Measurements from ENCODE around the gene PTK6.

The PTK6 gene

DNA sequence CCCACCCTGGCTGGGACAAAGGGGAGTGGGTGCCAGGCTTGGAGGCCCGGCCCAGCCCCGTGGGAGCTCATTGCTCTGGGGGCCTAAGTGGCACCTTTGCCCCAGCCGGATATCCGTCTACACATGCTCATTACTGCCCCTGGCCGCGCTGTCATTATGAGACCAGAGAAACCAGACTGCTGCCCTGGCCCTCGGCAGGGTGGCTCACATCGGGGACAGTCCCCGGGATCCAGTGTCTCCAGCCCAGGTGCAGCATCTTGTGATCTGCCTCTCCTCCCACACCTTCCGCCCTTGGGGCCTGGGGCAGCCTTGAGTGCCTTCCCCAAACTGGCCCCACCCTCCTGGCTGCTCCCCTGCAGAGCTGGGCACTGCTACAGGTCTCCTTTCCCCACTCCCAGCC lies 5.5 kb upstream of the PTK6 start:
- DNase-seq = no peak

DNA sequence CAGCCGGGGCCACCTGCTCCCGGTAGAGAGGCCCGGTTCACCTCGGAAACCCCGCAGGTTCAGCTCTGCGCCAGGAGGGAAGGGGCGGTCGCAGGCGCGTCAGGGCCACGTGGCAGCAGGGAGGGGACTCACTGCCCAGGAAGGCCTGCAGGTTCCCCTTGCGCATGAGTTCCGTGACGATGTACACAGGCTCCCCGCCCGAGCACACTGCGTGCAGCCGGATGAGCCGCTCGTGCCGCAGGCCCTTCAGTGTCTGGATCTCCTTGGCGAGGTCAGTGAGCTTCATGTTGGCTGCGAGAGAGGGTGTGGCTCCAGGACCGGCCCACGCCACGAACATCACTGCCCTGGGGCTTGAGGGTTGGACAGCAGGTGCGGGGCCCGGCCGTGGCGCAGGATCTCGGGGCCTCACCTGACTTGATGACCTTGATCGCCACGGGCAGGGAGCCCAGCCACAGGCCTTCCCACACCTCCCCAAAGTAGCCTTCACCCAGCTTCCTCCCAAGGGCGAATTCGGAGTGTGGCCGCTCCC lies 4.9 kb upstream of the PTK6 start:
- DNase-seq = no peak

DNA sequence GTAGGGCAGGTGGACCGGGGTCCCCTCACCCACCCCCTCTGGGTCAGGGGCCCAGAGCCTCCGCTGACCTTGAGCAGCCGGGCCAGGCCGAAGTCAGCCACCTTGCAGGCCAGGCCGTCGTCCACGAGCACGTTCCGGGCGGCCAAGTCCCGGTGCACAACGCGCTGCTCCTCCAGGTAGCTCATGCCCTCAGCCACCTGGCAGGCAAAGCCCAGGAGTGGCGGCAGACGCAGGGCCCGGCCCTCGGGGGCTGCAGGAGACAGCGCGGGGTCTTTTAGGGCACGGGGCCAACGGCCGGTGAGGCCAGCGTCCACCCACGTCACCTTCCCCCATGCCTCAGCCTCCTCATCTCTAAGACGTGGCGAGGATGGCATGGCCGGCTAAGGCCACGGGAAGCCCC lies 4.2 kb upstream of the PTK6 start:
- no peak for DNase-seq

DNA sequence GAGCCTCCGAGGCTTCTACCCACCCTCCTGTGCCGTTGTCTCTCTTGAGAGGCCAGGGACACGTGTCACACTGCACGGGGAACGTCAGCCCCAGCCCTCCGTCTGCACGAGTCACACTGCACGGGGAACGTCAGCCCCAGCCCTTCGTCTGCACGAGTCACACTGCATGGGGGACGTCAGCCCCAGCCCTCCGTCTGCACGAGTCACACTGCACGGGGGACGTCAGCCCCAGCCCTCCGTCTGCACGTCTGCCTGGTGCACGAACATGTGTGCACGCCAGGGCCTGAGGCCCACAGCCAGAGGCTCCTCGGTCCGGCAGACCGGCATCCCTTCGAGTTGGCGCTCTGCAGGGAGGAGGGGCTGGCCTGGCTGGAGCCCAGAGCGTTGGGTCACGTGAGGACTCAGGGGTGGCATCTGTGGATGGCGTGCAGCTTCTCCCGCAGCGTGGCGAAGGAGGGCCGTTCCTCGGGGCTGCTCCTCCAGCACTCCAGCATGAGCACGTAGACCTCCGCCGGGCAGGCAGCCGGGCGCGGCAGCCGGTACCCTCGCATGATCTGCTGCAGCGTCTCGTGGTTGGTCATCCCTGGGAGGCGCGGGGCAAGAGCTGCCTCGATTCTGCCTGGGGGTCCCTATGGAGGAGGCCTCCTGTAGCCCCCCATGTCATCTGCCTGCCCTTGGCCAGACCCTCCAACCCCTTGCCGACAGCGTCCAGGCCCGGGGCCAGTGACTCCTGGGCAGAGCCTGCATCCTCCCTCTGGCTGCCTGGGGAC lies 3.4 kb upstream of the PTK6 start:
- no peak for DNase-seq

DNA sequence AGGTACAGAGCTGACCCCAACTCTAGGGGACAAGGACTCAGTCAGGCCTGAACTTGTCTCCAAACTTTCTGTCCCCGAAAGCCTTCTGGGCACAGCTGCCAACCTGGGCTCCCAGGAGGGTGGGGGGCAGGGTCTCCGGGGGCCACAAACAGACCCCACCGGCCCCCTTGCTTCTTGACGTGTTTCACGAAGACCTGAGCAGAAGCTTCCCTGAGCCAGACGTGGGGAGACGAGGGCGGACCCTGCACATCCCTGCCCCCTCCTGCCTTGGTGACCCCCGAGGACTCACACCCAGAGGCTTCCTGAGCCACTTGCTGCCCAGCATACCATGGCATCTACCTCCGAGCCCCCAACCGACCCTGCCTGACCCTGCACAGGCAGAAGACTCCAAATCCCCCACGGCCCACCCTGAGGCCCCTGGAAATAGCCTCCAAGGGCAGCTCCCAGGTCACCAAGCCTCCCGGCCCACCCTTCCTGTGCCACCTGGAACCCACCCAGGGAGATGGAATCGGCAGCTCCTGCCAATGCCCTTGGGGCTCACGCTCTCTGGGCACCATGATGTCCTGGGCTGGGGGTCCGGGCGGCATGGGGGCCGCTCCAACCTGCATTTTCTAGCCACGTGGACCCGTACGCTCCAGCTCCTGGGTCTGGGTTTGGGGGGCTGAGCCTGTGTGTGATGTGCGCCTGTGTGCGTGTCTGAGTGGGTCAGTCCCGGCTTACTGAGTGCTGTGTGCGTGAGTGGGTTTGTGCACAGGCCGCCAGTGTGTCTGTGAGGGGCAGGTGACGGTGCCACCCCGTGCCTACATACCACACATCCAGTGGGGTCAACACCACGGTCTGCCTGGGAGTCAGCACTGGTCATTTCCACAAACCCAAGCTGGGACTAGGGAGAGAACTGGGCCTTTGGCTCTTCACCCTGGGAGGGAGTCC lies 2.5 kb upstream of the PTK6 start:
- no peak for DNase-seq

DNA sequence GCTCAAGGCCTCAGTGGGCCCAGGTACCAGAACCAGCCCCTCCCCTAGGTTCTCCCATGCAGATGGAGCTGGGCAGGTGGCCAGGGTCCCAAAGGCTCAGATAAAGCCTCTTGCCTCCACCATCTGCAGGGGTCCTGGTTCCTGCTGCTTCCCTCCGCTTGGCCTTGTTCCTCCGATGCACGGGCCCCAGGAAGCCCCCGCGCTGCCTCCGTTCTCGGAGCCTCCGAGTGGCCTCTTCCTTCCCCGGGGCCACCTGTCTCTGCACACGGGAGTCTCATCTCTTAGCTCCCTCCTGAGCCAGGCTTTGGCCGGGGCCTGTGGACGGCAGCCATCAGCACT lies 1.9 kb upstream of the PTK6 start:
- no peak for DNase-seq

DNA sequence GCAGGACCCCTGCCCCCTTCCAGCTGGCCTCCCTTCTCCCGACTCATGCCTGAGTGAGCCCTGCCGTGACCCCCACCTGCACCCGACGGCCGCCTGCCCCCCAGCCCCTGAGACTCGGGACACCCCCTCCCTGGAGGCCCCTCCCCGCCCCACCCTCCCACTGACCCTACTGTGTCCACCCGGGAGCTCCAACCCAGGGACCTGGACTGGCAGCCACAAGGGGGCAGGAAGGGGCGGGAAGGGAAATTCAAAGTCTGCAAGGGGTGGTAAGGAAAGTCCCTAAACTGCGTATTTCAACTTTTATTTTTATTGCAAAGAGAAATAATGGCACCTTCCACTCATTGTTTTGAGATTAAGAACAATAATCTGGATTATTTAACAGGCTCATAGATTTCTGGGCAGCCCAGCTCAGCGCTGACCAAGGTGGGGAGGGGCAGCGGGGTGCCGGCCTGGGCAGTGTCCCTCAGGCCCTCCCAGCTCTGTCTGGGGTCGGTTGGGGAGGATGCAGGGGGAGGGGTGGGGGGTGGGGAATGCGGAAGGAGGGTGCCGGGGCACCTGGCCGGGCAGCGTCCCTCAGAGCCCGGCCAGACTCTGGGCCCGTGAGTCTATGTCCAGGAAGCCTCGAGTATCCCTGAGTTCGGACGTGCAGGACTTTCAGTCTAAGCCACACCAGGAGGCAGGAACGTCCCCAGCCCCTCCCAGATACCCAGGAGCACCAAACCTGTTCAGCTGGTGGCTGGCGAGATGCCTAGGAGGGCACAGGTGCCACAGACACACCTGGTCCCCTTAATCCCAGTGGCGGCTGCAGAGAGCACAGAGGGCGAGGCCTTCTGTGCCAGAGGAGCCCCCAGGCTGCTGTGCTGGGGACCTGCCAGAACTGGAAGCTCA lies 1.3 kb upstream of the PTK6 start:
- DNase-seq = peak; percentile 95

DNA sequence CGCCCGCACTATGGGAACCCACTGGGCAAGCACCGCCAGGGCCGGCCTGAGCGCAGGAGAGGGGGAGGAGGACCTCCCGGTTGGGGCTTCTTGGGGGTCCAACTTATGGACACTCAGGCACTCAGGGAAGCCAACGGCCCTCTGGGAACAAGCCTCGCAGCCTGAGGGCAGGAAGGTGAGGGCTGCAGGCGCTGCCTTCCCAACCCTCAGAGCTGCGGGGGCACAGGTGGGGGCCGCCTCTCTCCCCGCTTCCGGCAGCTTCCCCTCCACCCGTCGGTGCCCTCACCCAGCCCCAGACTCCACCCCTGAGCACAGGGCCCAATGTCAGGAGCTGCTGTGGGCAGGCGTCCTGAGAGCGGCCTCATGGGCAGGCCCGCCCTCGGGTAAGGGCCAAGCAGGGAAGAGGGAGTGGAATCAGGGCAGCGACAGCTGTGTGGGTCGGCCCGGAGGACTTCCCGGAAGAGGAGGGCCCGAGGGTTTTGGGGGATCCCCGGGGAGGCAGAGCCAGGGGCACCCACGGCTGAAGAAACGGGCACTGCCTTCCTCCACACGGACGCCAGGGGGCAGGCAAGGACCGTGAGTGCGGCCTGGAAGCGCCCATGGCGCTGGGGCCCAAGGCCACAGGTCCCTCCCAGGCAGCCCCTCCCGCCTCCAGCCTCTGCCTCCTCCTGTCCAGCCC lies 488 bp upstream of the PTK6 start:
- DNase-seq = peak; percentile 81

DNA sequence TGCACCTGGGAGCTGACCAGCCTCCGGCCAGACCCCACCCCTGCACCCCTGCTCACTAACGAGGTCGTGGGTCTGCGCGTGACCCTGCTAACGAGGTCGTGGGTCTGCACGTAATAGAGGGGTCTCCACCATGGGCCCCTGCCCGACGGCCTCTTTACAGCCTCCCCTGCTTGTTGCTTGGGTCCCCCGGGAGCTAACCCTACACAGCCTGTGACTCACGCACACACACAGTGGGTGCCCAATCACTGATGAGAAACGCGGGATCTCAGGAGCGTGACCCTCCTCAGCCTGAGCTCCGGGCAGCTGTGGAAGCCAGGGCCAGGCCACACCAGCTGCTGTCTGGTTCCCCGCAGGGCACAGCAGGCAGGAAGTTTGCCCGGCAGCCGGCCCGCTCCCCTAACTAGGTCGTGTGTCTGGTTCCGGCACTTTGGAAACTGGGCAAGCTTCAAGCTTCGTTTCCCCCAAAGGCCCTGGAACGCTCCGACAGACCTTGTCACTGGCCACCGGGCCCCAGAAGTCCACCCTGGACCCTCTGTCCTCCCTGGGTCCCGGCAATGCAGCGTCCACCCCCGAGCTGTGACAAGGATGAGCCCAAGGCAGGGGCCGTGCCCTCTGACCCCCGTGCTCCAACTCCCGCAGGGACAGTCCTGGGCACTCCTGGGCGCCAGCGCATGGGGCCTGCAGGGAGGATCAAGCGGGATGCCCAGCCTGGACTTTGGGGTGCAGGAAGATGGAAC lies 767 bp downstream of the PTK6 start:
- no peak for DNase-seq

DNA sequence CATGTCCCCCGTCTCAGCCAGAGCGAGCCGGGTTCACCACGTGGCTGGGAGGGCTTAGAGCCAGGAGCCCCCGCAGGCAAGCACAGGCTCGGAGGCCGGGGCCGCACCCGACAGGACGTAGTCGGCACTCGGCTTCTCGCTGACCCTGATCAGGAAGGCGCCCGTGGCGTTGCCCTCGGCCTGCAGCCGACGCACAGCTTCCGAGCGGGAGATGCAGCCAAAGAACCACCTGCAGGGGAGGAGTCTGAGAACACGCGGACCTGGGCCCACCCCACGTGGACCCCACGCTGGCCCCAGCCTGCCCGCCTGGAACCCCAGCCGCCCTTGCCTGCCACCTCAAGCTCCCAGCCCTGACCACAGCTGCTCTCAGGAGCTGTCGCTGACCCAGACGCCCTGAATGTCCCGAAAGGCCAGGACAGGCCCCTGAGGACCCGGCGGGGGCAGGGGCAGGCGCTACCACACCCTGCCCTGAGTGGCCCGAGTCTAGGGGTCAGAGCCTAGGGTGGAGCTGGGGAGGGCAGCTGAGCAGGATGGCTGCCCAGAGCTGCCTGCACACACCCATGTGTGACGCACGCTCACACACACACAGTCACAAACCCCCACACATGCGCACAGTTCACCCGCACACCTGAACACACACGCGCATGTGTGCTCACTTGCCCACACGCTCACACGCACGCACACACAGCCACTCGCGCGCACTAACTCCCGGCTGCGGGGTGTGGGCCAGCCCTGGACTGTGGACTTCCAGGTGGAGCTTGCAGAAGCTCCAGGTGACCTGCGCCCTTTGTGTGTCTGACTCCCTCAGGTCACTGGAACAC lies 2.1 kb downstream of the PTK6 start:
- no peak for DNase-seq

DNA sequence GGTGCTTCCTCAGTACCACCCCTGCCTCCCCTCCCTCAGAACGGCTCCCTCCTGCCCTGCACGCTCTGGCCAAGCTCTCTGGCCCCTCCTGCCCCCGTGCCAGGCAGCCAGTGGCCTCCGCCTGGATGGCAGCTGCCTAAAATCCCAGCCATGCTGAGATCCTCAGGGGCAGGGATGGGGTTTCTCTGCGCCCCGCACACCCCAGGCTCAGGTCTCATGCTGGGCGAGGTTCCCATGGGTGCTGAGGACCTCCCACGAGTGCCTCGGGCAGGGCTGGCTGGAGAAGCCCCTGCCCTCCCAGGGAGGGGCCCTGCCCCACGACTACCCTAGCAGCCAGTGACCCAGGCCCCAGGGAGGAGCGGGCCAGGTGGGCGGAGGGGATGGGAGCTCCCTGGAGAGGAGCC lies 2.7 kb downstream of the PTK6 start:
- no peak for DNase-seq

DNA sequence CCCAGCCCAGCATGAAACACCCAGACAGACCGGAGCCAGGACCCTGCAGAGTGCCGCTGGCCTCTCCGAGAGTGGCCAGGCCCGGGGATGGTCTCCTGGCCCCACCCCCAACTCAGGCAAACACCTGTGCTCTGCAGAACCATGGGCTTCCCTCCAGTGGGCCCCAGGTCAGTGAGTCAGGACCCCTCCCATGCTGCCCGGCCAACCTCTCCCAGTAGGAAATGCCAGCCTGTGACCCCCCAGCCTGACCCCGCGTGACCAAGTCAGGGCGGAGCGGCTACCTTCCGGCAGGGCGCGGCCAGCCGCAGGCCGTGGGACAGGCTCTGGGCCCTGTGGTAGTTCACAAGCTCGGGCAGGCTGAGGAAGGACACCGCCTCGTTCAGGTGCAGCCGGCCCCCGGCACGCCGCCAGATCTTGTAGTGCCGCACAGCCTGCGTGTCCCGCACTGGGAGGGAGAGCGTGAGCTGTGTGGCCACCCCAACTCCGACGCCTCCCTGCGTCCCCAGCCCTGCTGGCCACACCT lies 3.2 kb downstream of the PTK6 start:
- DNase-seq = no peak

DNA sequence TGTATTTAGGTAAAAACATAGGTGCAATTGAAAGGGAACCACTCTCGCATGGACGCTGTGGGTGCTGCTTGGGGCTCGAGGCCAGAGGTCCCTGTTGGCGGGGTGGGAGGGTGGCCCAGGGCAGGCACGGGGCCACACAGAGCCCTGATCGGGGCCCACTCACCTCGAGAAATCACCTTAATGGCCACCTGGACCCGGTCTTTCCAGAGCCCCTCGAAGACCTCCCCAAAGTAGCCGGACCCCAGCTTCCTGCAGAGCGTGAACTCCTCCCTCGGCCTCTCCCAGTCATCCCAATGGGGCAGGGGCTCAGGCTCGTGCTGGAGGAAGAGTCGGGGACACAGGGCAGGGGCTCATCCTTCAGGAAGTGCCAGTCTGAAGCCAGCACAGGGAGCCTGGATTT lies 3.8 kb downstream of the PTK6 start:
- no peak for DNase-seq

DNA sequence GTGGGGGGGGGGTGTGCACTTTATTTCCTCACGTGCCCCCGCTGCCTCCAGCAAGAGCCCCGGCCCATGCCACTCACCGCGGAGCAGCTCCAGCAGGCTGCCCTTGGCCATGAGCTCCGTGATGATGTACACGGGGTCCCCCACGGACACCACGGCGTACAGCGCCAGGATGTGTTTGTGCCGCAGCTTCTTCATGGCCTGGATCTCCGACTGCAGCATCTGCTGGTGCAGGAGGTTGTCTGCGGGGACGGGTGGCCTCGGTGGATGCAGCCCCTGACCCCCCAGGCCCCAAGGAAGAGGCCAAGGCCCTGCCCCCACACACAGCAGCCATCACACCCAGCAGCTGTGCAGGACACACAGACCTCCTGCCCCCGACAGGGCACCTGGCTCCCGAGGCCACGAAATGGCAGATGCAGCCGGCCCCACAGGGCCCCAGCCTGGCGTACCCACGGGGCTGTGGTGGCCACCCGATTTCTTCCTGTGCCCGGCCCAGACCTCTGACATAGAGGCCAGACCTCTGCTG lies 4.7 kb downstream of the PTK6 start:
- no peak for DNase-seq

DNA sequence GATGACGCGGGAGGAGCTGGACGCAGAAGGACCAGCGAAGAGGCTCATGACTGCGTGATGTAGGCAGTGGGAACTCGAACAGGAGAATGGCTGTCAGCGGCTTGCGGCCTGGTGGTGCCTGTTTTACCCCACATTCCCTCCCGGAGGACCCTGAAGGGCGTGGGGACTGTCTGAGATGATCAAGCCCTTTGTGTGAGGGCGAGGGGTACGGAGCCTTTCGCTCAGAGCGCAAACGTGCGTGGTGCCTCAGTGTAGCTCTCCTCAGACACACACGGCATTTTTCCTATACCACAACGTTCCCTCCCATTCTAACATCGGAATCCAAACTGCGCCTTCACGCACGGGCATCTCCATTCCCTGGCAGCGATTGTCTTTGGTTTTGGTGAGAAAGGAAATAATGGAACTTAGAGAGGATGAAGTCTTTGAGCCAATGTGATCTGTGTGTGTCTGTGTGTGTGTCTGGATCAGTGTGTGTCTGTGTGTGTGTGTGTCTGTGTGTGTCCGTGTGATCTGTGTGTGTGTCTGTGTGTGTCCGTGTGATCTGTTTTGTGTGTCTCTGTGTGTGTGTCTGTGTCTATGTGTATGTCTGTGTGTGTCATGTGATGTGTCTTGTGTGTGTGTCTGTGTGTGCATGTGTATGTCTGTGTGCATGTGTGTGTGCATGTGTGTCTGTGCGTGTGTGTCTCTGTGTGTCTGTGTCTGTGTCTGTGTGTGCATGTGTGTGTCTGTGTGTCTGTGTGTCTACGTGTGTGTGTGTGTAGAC lies 5.3 kb downstream of the PTK6 start:
- DNase-seq = no peak

DNA sequence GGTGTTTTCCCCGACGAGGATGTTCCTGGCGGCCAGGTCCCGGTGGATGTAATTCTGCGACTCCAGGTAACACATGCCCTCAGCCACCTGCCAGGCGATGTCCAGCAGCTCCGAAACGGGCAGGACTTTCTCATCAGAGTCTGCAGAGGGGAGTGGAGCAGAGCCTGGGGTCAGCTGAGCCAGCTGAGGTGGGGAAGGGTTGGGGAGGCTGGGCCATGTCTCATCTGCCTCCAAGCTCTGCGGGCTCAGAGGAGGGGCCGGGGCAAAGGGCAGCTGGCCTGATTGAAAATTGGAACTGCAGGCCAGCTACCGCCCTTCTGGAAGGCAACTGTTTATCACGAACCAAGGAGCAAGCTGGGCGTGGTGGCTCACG lies 6.4 kb downstream of the PTK6 start:
- DNase-seq = no peak

DNA sequence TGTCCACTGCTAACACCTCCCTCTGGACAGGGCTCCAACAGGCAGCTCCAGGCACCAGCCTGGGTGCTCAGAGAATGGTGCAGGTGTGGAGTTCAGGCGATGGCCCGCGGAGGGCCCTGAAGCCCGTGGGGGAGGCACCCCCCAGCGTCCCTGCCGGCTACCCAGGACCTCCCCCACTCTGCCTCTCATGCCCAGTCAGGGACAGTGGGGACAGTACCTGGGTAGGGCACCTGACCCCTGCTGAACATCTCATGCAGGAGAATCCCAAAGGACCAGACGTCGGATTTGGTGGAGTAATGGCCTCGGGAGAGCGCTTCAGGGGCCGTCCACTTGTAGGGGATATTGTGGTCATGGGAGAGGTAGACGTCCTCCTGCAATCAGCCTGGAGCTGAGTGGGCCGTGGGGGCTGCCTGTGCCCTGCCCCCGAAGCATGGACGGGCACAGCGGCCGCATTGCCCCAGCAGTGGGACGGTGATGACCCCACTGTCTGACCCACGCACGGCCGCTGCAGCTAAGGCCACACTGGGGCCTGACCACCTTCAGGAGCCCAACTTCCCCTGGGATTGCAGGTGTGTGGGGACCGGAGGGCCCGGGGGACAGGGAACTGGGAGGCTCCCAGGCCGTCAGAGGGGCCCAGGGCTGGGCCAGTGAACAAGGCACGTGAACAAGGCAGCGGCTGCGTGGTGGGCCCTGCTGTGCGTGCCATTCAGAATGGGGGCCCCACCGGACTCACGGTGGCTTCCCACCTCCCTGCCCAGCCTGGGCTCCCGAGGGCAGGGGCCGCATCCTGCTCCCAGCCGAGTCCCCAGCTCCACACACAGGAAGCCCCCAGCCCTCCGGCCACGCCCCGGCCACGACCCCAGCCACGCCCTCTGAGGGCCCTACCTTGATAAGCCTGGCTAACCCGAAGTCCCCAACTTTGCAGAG lies 7.1 kb downstream of the PTK6 start:
- DNase-seq = no peak

DNA sequence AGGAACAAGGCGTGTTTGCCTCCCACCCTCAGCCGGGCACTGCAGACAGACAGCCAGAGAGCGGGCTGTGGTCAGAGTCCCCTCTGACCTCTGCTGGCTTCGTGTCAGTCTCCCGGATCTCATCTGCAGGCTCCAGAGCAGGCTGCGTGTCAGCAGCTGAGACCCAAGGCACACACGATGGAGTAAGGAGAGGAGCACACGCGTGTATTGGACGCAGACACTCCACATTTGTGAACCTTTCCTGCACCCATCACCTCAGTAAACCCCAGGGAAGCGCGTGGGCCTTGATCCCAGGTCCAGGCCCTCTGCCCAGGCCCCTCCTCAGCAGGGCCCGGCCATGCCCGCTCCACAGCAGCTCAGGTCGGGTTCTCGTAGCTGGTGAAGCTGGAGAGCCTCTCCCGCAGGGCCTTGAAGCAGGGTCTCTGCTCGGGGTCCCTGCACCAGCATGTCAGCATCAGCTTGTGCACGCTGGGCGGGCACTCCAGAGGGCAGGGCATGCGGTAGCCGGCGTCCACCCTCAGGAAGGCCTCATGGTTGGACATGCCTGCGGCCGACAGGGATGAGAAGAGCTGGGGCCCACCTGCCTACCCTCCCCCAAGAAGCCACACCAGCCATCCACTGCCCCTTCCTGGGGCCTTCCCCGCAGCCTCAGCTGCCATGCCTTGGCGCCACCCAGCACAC lies 7.9 kb downstream of the PTK6 start:
- DNase-seq = no peak
